DND-41 (cell line): ENCODE measurements around the gene VPS37C.

Experiments used
- ATAC-seq: fragments of 200-7000 bp; cut with Tn5 transposase; 3 replicates; pipeline ENCODE4 v1.9.1; 2021; ENCODE audit warnings: low read depth; ENCODE audit not compliant: insufficient read depth
- DNase-seq: peaks from one replicate; pipeline ENCODE4 v3.0.0-alpha.2; 2020
- H2AFZ ChIP-seq: 2 replicates; pipeline ENCODE4 v1.6.0; 2012; ENCODE audit warnings: low read depth, low read length
- H3K27ac ChIP-seq: 2 replicates; pipeline ENCODE4 v1.5.1; 2012; ENCODE audit warnings: low read length, inconsistent platforms
- H3K27me3 ChIP-seq: fragments of 200-600 bp; sonication (generic); 2 replicates; pipeline ENCODE4 v1.6.0; 2012; ENCODE audit warnings: low read length, mild to moderate bottlenecking, inconsistent platforms; ENCODE audit not compliant: insufficient read depth, poor library complexity
- H3K36me3 ChIP-seq: 2 replicates; pipeline ENCODE4 v1.5.1; 2012; ENCODE audit warnings: low read length, inconsistent platforms; ENCODE audit not compliant: insufficient read depth
- H3K4me1 ChIP-seq: 2 replicates; pipeline ENCODE4 v1.5.1; 2012; ENCODE audit warnings: mild to moderate bottlenecking, low read length; ENCODE audit not compliant: insufficient read depth
- H3K4me2 ChIP-seq: 2 replicates; pipeline ENCODE4 v1.6.0; 2012; ENCODE audit warnings: mild to moderate bottlenecking, moderate library complexity, low read length, inconsistent platforms; ENCODE audit not compliant: insufficient read depth
- H3K4me3 ChIP-seq, 2 experiments: fragments of 200-600 bp in 1 of 2; shearing (Covaris generic) in 1 of 2; 2 replicates each; pipeline ENCODE4 v1.5.1; 2012 to 2016; ENCODE audit warnings: inconsistent platforms in 2 of 2, low read length in 2 of 2, mild to moderate bottlenecking in 2 of 2, low read depth in 1 of 2, moderate library complexity in 1 of 2
- H3K79me2 ChIP-seq: 2 replicates; pipeline ENCODE4 v1.6.0; 2012; ENCODE audit warnings: low read length, inconsistent platforms; ENCODE audit not compliant: insufficient read depth
- H3K9ac ChIP-seq: 2 replicates; pipeline ENCODE4 v1.6.0; 2012; ENCODE audit warnings: low read depth, mild to moderate bottlenecking, inconsistent platforms, low read length, moderate library complexity
- H3K9me3 ChIP-seq: 2 replicates; pipeline ENCODE4 v1.5.1; 2012; ENCODE audit warnings: low read length, moderate library complexity, mild to moderate bottlenecking, inconsistent platforms; ENCODE audit not compliant: insufficient read depth, severe bottlenecking
- H4K20me1 ChIP-seq: 2 replicates; pipeline ENCODE4 v1.6.0; 2012; ENCODE audit warnings: low read length; ENCODE audit not compliant: insufficient read depth
- CTCF ChIP-seq: IDR thresholded peaks from 2 replicates; pipeline ENCODE4 v1.5.1; 2012; ENCODE audit warnings: borderline replicate concordance, low read length, moderate library complexity, mild to moderate bottlenecking; ENCODE audit not compliant: poor library complexity, severe bottlenecking; ENCODE audit errors: extremely low read depth
- EZH2 ChIP-seq: IDR thresholded peaks from 3 replicates; pipeline ENCODE4 v1.6.1; 2012; ENCODE audit warnings: borderline replicate concordance, low read depth, mild to moderate bottlenecking, moderate library complexity, low read length, inconsistent platforms; ENCODE audit not compliant: severe bottlenecking

VPS37C gene

GRCh38 chr11:61142424-61142823, 18.8 kb downstream of the VPS37C start:
- no peaks in the 10 kb centered on the region for H3K36me3 ChIP-seq

GRCh38 chr11:61141601-61142028, 19.6 kb downstream of the VPS37C start:
- H3K9me3 ChIP-seq, result no peaks in the 10 kb centered on the region
- DNase-seq, result peak; percentile 7
- H3K36me3 ChIP-seq, result no peaks in the 10 kb centered on the region
- H4K20me1 ChIP-seq, result peaks cover 12% of the 10 kb centered on the region; the same call in 1 of the 2 replicates
- H3K4me2 ChIP-seq, result no peak overlapping the region
- H3K79me2 ChIP-seq, result no peaks in the 10 kb centered on the region
- no peak overlapping the region for H3K27ac ChIP-seq
- no peak overlapping the region for H2AFZ ChIP-seq
- H3K9ac ChIP-seq, result no peak overlapping the region
- no peak overlapping the region for H3K4me3 ChIP-seq
- TF ChIP-seq EZH2, result no peak
- TF ChIP-seq CTCF, result no peak
- H3K4me1 ChIP-seq, result no peaks in the 10 kb centered on the region
- ATAC-seq, result peak; percentile 29; the same call in 1 of the 3 replicates
- no peaks in the 10 kb centered on the region for H3K27me3 ChIP-seq

More at GRCh38 chr11:61142424-61142823, 18.8 kb downstream of the VPS37C start:
- no peaks in the 10 kb centered on the region for H3K79me2 ChIP-seq
- peaks cover 12% of the 10 kb centered on the region; the same call in 1 of the 2 replicates for H4K20me1 ChIP-seq
- no peak overlapping the region for H3K4me2 ChIP-seq
- no peak overlapping the region for H3K9ac ChIP-seq
- H3K27me3 ChIP-seq, result no peaks in the 10 kb centered on the region
- no peak for TF ChIP-seq CTCF
- TF ChIP-seq EZH2, result no peak
- no peak overlapping the region for H2AFZ ChIP-seq
- H3K9me3 ChIP-seq, result no peaks in the 10 kb centered on the region
- no peak for DNase-seq
- H3K4me3 ChIP-seq, result no peak overlapping the region
- no peaks in the 10 kb centered on the region for H3K4me1 ChIP-seq
- no peak overlapping the region for H3K27ac ChIP-seq
- no peak for ATAC-seq

- H3K4me3 ChIP-seq, result no peak overlapping the region
- DNase-seq, result no peak
- ATAC-seq, result no peak
- peaks cover 12% of the 10 kb centered on the region; the same call in 1 of the 2 replicates for H4K20me1 ChIP-seq
- no peaks in the 10 kb centered on the region for H3K36me3 ChIP-seq
- no peak overlapping the region for H3K27ac ChIP-seq
- no peaks in the 10 kb centered on the region for H3K79me2 ChIP-seq
- no peak overlapping the region for H3K4me2 ChIP-seq
- no peak overlapping the region for H3K9ac ChIP-seq
- H3K4me1 ChIP-seq, result no peaks in the 10 kb centered on the region
- no peaks in the 10 kb centered on the region for H3K9me3 ChIP-seq
- no peak for TF ChIP-seq CTCF
- no peak for TF ChIP-seq EZH2
- no peaks in the 10 kb centered on the region for H3K27me3 ChIP-seq
- no peak overlapping the region for H2AFZ ChIP-seq
Observed at GRCh38 chr11:61140416-61140815, 20.8 kb downstream of the VPS37C start.

- no peaks in the 10 kb centered on the region for H3K9me3 ChIP-seq
- no peaks in the 10 kb centered on the region for H3K27me3 ChIP-seq
- DNase-seq (no peak), ATAC-seq (no peak)
- H3K9ac ChIP-seq, result no peak overlapping the region
- H3K79me2 ChIP-seq, result no peaks in the 10 kb centered on the region
- H3K4me1 ChIP-seq, result no peaks in the 10 kb centered on the region
- no peak overlapping the region for H3K27ac ChIP-seq
- H3K36me3 ChIP-seq, result no peaks in the 10 kb centered on the region
- H4K20me1 ChIP-seq, result peaks cover 9% of the 10 kb centered on the region; the same call in 1 of the 2 replicates
- H3K4me3 ChIP-seq, result no peak overlapping the region
- H2AFZ ChIP-seq, result no peak overlapping the region
- H3K4me2 ChIP-seq, result no peak overlapping the region
- TF ChIP-seq EZH2, result no peak
- TF ChIP-seq CTCF, result no peak
Observed at GRCh38 chr11:61139387-61139786, 21.8 kb downstream of the VPS37C start.
